Mucosa of descending colon (tissue), 3 donors: ENCODE measurements around the gene NUMBL. TPM values are rescaled to one million over a fixed set of nuclear protein-coding genes. Genes with fewer than 3 reads are reported as not detected.

Source experiments
- ATAC-seq: fragments of 200-7000 bp; cut with Tn5 transposase; one replicate; pipeline ENCODE4 v1.9.1; 2020; ENCODE audit warnings: mild to moderate bottlenecking, moderate library complexity
- DNase-seq, 3 donors: peaks; one replicate each; pipeline ENCODE4 v3.0.0-alpha.2; 2020
- H3K36me3 ChIP-seq: fragments of 200-600 bp; one replicate; pipeline ENCODE4 v1.8.0; 2021; ENCODE audit warnings: low read depth, mild to moderate bottlenecking
- H3K4me1 ChIP-seq: fragments of 200-600 bp; one replicate; pipeline ENCODE4 v1.8.0; 2021; ENCODE audit warnings: low read depth, mild to moderate bottlenecking
- H3K4me3 ChIP-seq: fragments of 200-600 bp; one replicate; pipeline ENCODE4 v1.8.0; 2021; ENCODE audit warnings: mild to moderate bottlenecking
- H3K9me3 ChIP-seq: fragments of 200-600 bp; one replicate; pipeline ENCODE4 v1.8.0; 2021; ENCODE audit warnings: mild to moderate bottlenecking
- CTCF ChIP-seq: fragments of 200-600 bp; IDR thresholded peaks from one replicate; pipeline ENCODE4 v1.8.0; 2022; ENCODE audit warnings: antibody characterized with exemption, mild to moderate bottlenecking
- intact Hi-C, 2 donors: fragments of 100-400 bp; cut with DNase I in 1 of 2; cut with micrococcal nuclease in 1 of 2; formaldehyde crosslinking; loops; one replicate each; pipeline versions ENCODE4 v1.11.0 to v1.11.1; 2022; cut with DNase I, micrococcal nuclease
- long read RNA-seq, 2 donors: library from polyadenylated mRNA; unstranded; transcript quantifications; one replicate each; pipeline ENCODE4 v2.0.0, GENCODE V29; 2019 to 2021
- total RNA-seq, 3 donors: library from RNA; stranded (reverse); fragmentation: NEBNext Ultra II Directional in 2 of 3; extraction: Animal tissue kit (Norgen Biotek cat#: 25700) in 2 of 3; gene quantifications; one replicate each; pipeline versions ENCODE4 v1.2.1 to v1.2.4, GENCODE V29; 2021 to 2023
- donor health status: DM: no; HTN: no; CAD: no; lungs with moderate emphysema.
- donor health status: DM: no; HTN: no; CAD: no.
- donor health status: DM: no; HTN: yes; CAD: no.

Gene NUMBL
- total RNA-seq = 10 to 100 TPM; 10.2 to 39.7 (median 16.9) TPM
- long read RNA-seq, donor 1, partial matches to known transcripts = 0 of 5 reads
- long read RNA-seq, donor 1, other reads (novel, unspliced or antisense) = 5 of 5 reads
- long read RNA-seq, donor 2 = 0 reads

- no peak for TF ChIP-seq CTCF
- Histone ChIP-seq H3K4me1 (peaks cover 13% of the 10 kb centered on the region), H3K4me3 (peak within 1 kb of the TSS; percentile 22), H3K9me3 (no peaks in the 10 kb centered on the region), H3K36me3 (no peaks in the 10 kb centered on the region)
- DNase-seq (peak in 1 of 3 donors; percentile 21), ATAC-seq (no peak)
- intact Hi-C loops = no loop called here
Observed at GRCh38 chr19:40690050-40690692, at the start of gene NUMBL. Gene NUMBL (minus strand): TSS chr19:40690651. CDS start chr19:40690483, 168 bp downstream.

GRCh38 chr19:40739030-40739839, 48.8 kb upstream of the NUMBL start:
- H3K4me1 ChIP-seq = peaks cover 5% of the 10 kb centered on the region
- ATAC-seq (no peak), DNase-seq (no peak)
- H3K4me3 ChIP-seq = no peak overlapping the region
- no peak for TF ChIP-seq CTCF
- intact Hi-C loops = no loop called here
- H3K36me3 ChIP-seq = no peaks in the 10 kb centered on the region
- no peaks in the 10 kb centered on the region for H3K9me3 ChIP-seq

- DNase-seq (no peak), ATAC-seq (no peak)
- Histone ChIP-seq H3K4me1 (peaks cover 5% of the 10 kb centered on the region), H3K9me3 (no peaks in the 10 kb centered on the region), H3K36me3 (peaks cover 5% of the 10 kb centered on the region), H3K4me3 (no peak overlapping the region)
- TF ChIP-seq CTCF = no peak
- intact Hi-C loops = no loop called here
Observed at GRCh38 chr19:40737102-40737644, 46.7 kb upstream of the NUMBL start.

- intact Hi-C loops = no loop called here
- H3K9me3 ChIP-seq = no peaks in the 10 kb centered on the region
- no peak for TF ChIP-seq CTCF
- no peak overlapping the region for H3K4me3 ChIP-seq
- peaks cover 5% of the 10 kb centered on the region for H3K4me1 ChIP-seq
- peaks cover 5% of the 10 kb centered on the region for H3K36me3 ChIP-seq
- DNase-seq (peak in 1 of 3 donors; percentile 41), ATAC-seq (no peak)
Observed at GRCh38 chr19:40736661-40737060, 46.2 kb upstream of the NUMBL start.

GRCh38 chr19:40735013-40735771, 44.7 kb upstream of the NUMBL start:
- intact Hi-C loops = no loop called here
- Histone ChIP-seq H3K4me3 (no peak overlapping the region), H3K36me3 (peaks cover 5% of the 10 kb centered on the region), H3K9me3 (no peaks in the 10 kb centered on the region), H3K4me1 (peaks cover 5% of the 10 kb centered on the region)
- no peak for TF ChIP-seq CTCF
- DNase-seq = no peak
- peak; percentile 50 for ATAC-seq
